Muscle layer of colon (tissue), 2 donors: ENCODE measurements around the gene FSTL4.

ENCODE experiments used
- H3K27ac ChIP-seq: one replicate; pipeline ENCODE4 v1.7.0; 2013; ENCODE audit warnings: low read depth, mild to moderate bottlenecking, low read length, moderate library complexity
- H3K27me3 ChIP-seq, 2 donors: one replicate each; pipeline ENCODE4 v1.7.0; 2013; ENCODE audit warnings: low read length in 2 of 2, mild to moderate bottlenecking in 2 of 2; ENCODE audit not compliant: insufficient read depth in 2 of 2, control insufficient read depth in 1 of 2
- H3K36me3 ChIP-seq: one replicate; pipeline ENCODE4 v1.7.0; 2013; ENCODE audit warnings: mild to moderate bottlenecking, low read length; ENCODE audit not compliant: insufficient read depth
- H3K4me1 ChIP-seq: one replicate; pipeline ENCODE4 v1.7.0; 2013; ENCODE audit warnings: mild to moderate bottlenecking, low read length; ENCODE audit not compliant: insufficient read depth
- H3K4me3 ChIP-seq, 2 donors: one replicate each; pipeline ENCODE4 v1.7.0; 2013; ENCODE audit warnings: low read length in 2 of 2, low read depth in 1 of 2, mild to moderate bottlenecking in 1 of 2, moderate library complexity in 1 of 2
- H3K9ac ChIP-seq: one replicate; pipeline ENCODE4 v1.7.0; 2013; ENCODE audit warnings: low read length
- H3K9me3 ChIP-seq: one replicate; pipeline ENCODE4 v1.7.0; 2013; ENCODE audit warnings: mild to moderate bottlenecking, low read length
- donor health status: abdominal sarcoma.
- donor health status: Adenocarcinoma of cecum.

Gene FSTL4

DNA sequence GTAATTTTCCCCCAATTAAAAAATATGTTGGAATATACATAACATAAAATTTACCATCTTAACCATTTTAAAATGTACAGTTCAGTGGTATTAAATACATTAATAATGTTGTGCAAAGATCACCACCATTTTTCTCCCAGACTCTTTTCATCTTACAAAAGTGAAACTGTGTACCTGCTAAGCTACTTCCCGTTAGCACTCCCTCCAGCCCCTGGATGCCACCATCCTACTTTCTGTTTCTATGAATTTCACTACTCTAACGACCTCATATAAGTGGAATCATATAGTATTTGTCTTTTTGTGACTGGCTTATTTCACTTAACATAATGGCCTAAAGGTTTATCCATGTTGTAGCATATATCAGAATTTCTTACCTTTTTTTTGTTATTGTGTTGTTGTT is 447.6 kb downstream of the FSTL4 start:
- Histone ChIP-seq H3K27me3 (no peaks in the 10 kb centered on the region), H3K9me3 (no peaks in the 10 kb centered on the region), H3K36me3 (no peaks in the 10 kb centered on the region), H3K27ac (no peak overlapping the region), H3K4me1 (no peaks in the 10 kb centered on the region), H3K9ac (no peak overlapping the region), H3K4me3 (no peak overlapping the region)

GRCh38 chr5:133163839-133164238 is 448.5 kb downstream of the FSTL4 start:
- Histone ChIP-seq H3K9me3 (no peaks in the 10 kb centered on the region), H3K4me3 (no peak overlapping the region), H3K27me3 (no peaks in the 10 kb centered on the region), H3K36me3 (no peaks in the 10 kb centered on the region), H3K4me1 (no peaks in the 10 kb centered on the region), H3K27ac (no peak overlapping the region), H3K9ac (no peak overlapping the region)

DNA sequence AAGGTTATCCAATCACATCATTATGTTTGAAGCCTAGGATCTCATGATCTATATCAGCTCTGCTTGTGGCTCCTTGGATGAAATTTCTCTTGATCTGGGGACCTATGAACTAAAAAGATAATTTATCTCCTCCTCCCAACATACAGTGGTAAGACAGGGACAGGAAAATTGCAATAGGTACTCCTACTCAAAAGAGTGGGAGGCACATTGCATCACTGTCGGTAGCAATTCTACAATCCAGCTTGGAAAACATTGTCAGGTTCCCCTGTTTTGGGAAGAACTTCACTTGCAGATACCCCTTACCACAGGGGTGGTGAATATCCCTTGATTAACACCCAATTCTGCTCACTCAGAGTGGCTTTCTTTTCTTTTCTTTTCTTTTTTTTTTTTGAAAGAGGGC is 452.8 kb downstream of the FSTL4 start:
- H3K36me3 ChIP-seq, result no peaks in the 10 kb centered on the region
- no peaks in the 10 kb centered on the region for H3K9me3 ChIP-seq
- no peaks in the 10 kb centered on the region for H3K27me3 ChIP-seq
- no peak overlapping the region for H3K9ac ChIP-seq
- H3K27ac ChIP-seq, result no peak overlapping the region
- no peak overlapping the region for H3K4me3 ChIP-seq
- peaks cover 6% of the 10 kb centered on the region for H3K4me1 ChIP-seq

- H3K9ac ChIP-seq, result no peak overlapping the region
- H3K4me1 ChIP-seq, result peaks cover 6% of the 10 kb centered on the region
- no peak overlapping the region for H3K4me3 ChIP-seq
- H3K27ac ChIP-seq, result no peak overlapping the region
- H3K36me3 ChIP-seq, result no peaks in the 10 kb centered on the region
- H3K9me3 ChIP-seq, result no peaks in the 10 kb centered on the region
- no peaks in the 10 kb centered on the region for H3K27me3 ChIP-seq
Observed at GRCh38 chr5:133155326-133155969, 456.9 kb downstream of the FSTL4 start.

DNA sequence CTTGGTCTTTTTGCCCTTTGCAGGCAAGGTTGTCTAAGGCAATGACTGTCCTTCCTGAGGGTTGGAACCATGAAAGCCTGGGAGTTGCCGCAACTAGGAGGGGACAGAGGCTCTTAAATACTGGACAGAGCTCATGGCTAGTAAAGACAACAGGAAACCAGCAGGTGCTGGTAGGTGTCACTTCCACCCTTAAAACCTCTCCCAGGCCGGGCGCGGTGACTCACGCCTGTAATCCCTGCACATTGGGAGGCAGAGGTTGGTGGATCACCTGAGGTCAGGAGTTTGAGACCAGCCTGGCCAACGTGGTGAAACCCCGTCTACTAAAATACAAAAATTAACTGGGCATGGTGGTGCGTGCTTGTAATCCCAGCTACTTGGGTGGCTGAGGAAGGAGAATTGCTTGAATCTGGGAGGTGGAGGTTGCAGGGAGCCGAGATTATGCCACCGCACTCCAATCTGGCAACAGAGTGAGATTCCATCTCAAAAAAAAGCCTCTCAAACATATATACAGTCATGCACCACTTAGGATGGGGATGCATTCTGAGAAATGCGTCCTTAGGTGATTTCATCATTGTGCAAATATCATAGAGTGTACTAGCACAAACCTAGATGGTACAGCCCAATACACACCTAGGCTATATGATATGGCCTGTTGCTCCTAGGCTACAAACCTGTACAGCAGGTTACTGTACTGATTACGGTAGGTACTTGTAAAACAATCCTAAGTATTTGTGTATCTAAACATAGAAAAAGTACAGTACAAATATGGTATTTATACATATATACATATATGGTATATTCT is 457.9 kb downstream of the FSTL4 start:
- H3K27ac ChIP-seq, result no peak overlapping the region
- H3K4me1 ChIP-seq, result peaks cover 6% of the 10 kb centered on the region
- H3K4me3 ChIP-seq, result no peak overlapping the region
- no peaks in the 10 kb centered on the region for H3K9me3 ChIP-seq
- H3K36me3 ChIP-seq, result no peaks in the 10 kb centered on the region
- no peak overlapping the region for H3K9ac ChIP-seq
- H3K27me3 ChIP-seq, result no peaks in the 10 kb centered on the region

GRCh38 chr5:133150909-133151544 is 461.3 kb downstream of the FSTL4 start:
- no peak overlapping the region for H3K9ac ChIP-seq
- no peak overlapping the region for H3K27ac ChIP-seq
- H3K9me3 ChIP-seq, result no peaks in the 10 kb centered on the region
- H3K4me3 ChIP-seq, result no peak overlapping the region
- H3K4me1 ChIP-seq, result peaks cover 6% of the 10 kb centered on the region
- H3K27me3 ChIP-seq, result no peaks in the 10 kb centered on the region
- no peaks in the 10 kb centered on the region for H3K36me3 ChIP-seq

- no peak overlapping the region for H3K27ac ChIP-seq
- no peak overlapping the region for H3K4me3 ChIP-seq
- H3K9ac ChIP-seq, result no peak overlapping the region
- no peaks in the 10 kb centered on the region for H3K36me3 ChIP-seq
- no peaks in the 10 kb centered on the region for H3K9me3 ChIP-seq
- no peaks in the 10 kb centered on the region for H3K27me3 ChIP-seq
- H3K4me1 ChIP-seq, result no peaks in the 10 kb centered on the region
Observed at GRCh38 chr5:133149345-133149744, 463.0 kb downstream of the FSTL4 start.

DNA sequence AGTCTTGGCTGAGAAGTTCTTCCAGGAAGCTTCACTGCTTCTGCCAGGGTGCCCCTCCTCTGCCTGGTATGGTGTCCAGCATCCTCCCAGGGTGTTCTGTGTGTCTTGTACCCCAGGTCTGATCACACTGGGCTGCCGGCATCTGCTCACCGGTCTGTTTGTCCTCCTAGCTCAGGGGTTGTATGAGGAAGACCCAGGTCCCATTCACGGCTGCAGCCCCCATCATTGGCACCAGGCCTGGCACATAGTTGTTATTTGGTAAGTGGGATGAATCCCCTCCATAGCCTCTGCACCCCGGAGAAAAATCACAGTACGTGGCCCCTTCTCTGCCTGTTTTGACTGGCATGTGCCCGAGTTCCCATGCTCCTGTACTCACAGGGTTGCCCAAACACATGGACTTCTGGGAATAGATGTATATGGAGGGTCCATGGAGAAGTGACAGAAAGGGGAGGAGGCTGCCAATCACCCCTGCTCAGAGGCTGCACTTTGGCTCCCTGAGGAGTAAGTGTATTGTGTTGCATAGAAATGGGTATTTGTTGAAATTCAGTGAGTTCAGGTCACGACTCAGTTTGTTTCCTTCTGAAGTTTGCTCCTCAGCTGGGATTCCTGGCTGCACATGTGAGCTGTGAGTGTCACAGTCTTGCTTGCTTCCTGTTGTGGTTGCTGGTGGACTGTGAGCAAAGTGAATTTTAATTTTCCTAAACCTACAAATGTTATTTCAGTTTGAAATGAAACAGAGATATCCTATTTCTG is 464.4 kb downstream of the FSTL4 start:
- Histone ChIP-seq H3K36me3 (no peaks in the 10 kb centered on the region), H3K4me1 (no peaks in the 10 kb centered on the region), H3K9me3 (no peaks in the 10 kb centered on the region), H3K4me3 (no peak overlapping the region), H3K27me3 (no peaks in the 10 kb centered on the region), H3K9ac (no peak overlapping the region), H3K27ac (no peak overlapping the region)

DNA sequence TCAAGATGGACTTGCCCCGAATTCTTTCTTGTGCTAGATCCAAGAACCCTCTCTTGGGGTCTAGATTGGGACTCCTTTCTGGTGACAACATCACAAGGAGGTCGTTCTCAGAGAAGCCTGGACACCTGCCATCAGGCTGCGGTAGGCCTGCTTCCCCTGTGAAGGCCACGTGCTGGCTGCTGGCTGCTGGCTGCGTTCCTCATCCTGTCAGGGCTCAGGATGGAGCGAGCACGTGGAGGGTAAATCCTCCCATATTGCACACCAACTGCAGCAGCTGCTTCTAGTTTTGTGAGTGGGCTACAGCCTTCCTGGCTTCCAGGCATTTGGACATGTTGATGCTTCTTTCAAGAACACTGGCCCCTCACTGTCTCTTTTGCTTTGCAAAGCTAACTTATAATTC is 464.9 kb downstream of the FSTL4 start:
- Histone ChIP-seq H3K4me3 (no peak overlapping the region), H3K27ac (no peak overlapping the region), H3K9me3 (no peaks in the 10 kb centered on the region), H3K36me3 (no peaks in the 10 kb centered on the region), H3K4me1 (no peaks in the 10 kb centered on the region), H3K9ac (no peak overlapping the region), H3K27me3 (no peaks in the 10 kb centered on the region)
